Testis (tissue), 2 donors: ENCODE measurements around the gene IRF7.

ENCODE experiments used
- POLR2A ChIP-seq: fragments of 450-650 bp; IDR thresholded peaks from one replicate; pipeline ENCODE4 v1.6.1; 2017; ENCODE audit warnings: antibody characterized with exemption, mild to moderate bottlenecking, moderate library complexity
- TF ChIP-seq, protein P1 (sequence below), 3 experiments: fragments of 450-650 bp in 2 of 3; fragments of 200-600 bp in 1 of 3; sonication (generic) in 1 of 3; IDR thresholded peaks; one replicate each; pipeline ENCODE4 v1.5.1; 2016 to 2019; ENCODE audit warnings: antibody characterized with exemption in 3 of 3, mild to moderate bottlenecking in 2 of 3, moderate library complexity in 1 of 3

DNA sequence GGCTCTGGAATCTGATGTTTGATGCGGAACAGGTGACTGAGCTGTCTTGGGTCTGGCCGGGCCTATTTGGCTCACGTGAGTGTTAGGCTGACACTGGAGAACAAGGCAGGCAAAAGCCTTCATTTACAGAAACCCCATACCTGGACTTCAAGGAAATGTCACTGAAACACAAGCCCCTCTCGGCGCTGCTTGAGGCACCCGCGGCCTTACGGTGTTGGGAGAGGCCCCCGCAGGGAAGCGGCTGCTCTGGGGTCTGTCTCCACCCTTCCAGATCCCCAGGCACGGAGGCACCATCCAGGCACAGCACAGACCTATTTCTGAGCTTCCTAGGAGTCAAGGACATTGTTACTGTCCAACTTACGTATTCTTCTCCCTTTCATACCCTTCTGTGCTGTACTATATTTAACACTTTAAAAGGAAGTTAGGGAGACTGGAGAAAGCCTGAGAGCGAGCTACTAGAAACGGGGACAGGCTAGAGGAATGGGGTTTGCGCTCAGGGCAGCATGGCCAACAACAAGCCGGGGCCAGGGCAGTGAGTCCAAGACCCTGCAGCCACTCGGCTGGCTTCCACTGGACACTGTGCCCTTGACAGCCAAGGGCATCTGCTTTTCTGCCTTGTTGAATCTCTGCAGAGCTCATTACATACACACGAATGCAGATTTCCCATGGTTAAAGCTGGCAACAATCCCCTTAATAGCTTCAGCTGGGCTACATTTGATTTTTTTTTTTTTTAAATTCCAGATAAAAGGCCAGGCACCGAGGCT lies 45.1 kb upstream of the IRF7 start:
- TF ChIP-seq POLR2A = no peak
- TF ChIP-seq, protein P1, sequence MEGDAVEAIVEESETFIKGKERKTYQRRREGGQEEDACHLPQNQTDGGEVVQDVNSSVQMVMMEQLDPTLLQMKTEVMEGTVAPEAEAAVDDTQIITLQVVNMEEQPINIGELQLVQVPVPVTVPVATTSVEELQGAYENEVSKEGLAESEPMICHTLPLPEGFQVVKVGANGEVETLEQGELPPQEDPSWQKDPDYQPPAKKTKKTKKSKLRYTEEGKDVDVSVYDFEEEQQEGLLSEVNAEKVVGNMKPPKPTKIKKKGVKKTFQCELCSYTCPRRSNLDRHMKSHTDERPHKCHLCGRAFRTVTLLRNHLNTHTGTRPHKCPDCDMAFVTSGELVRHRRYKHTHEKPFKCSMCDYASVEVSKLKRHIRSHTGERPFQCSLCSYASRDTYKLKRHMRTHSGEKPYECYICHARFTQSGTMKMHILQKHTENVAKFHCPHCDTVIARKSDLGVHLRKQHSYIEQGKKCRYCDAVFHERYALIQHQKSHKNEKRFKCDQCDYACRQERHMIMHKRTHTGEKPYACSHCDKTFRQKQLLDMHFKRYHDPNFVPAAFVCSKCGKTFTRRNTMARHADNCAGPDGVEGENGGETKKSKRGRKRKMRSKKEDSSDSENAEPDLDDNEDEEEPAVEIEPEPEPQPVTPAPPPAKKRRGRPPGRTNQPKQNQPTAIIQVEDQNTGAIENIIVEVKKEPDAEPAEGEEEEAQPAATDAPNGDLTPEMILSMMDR (IDR thresholded peaks at IDR 0.05) = no peak
